IgD-negative memory B cell (primary cell): Measurements from ENCODE around the gene ELAVL1. TPM values are rescaled to one million over a fixed set of nuclear protein-coding genes. Genes with fewer than 3 reads are reported as not detected.

Source experiments
- polyA plus RNA-seq: library from polyadenylated mRNA; unstranded; fragments of 300-500 nt; fragmentation: Illumina TruSeq; gene quantifications from one replicate; pipeline ENCODE4 v1.2.3, GENCODE V29; 2021

Gene ELAVL1
- polyA plus RNA-seq, 1 donor from 2014 or later = 49.3 TPM

Other genes starting within 250 kb of the ELAVL1 start
- gene CLEC4M, start 242.4 kb downstream of the ELAVL1 start, polyA plus RNA-seq = not detected
- 3.2 TPM for gene EVI5L, start 175.4 kb downstream of the ELAVL1 start, polyA plus RNA-seq
- not detected for gene PRR36, start 131.3 kb downstream of the ELAVL1 start, polyA plus RNA-seq
- gene LRRC8E, start 117.1 kb downstream of the ELAVL1 start, polyA plus RNA-seq = not detected
- gene MAP2K7, start 101.8 kb downstream of the ELAVL1 start, polyA plus RNA-seq = 2.4 TPM
- gene TGFBR3L, start 90.8 kb downstream of the ELAVL1 start, polyA plus RNA-seq = not detected
- 19.0 TPM for gene SNAPC2, start 85.3 kb downstream of the ELAVL1 start, polyA plus RNA-seq
- not detected for gene CTXN1, start 79.5 kb downstream of the ELAVL1 start, polyA plus RNA-seq
- 16.1 TPM for gene TIMM44, start 62.0 kb downstream of the ELAVL1 start, polyA plus RNA-seq
- 1.2 TPM for gene CCL25, start 47.1 kb upstream of the ELAVL1 start, polyA plus RNA-seq
- gene FBN3, start 144.0 kb upstream of the ELAVL1 start, polyA plus RNA-seq = not detected
- 38.0 TPM for gene CERS4, start 203.7 kb upstream of the ELAVL1 start, polyA plus RNA-seq